BE2C (cell line): ENCODE results near the gene CORO2A.
A peak's percentile ranks its signal among the peaks of the same experiment; 100 is the strongest.
"Not testable (repeated sequence)": the region's sequence is repeated elsewhere in the genome, so short reads cannot be mapped to it uniquely, and the experiment has no call there.

Source experiments
- DNase-seq: peaks from one replicate; pipeline ENCODE4 v3.0.0-alpha.2; 2020
- H3K27me3 ChIP-seq: fragments of 250-450 bp; sonication (Bioruptor Pico); 2 replicates; pipeline ENCODE4 v1.5.1; 2020; ENCODE audit warnings: mild to moderate bottlenecking
- H3K36me3 ChIP-seq: fragments of 250-450 bp; sonication (Bioruptor Pico); 2 replicates; pipeline ENCODE4 v1.5.1; 2020; ENCODE audit warnings: mild to moderate bottlenecking
- H3K4me1 ChIP-seq: fragments of 250-450 bp; sonication (Bioruptor Pico); 2 replicates; pipeline ENCODE4 v1.5.1; 2020
- H3K4me3 ChIP-seq: 2 replicates; pipeline ENCODE4 v1.5.1; 2011; ENCODE audit warnings: low read depth, low read length
- H3K9me3 ChIP-seq: fragments of 250-450 bp; sonication (Bioruptor Pico); 2 replicates; pipeline ENCODE4 v1.5.1; 2020
- CTCF ChIP-seq: IDR thresholded peaks from 2 replicates; pipeline ENCODE4 v1.5.1; 2012; ENCODE audit warnings: mild to moderate bottlenecking, low read depth, low read length

CORO2A gene

GRCh38 chr9:98129451-98129881 lies 63.0 kb downstream of the CORO2A start:
- H3K4me3 ChIP-seq = no peak overlapping the region
- H3K4me1 ChIP-seq = no peaks in the 10 kb centered on the region
- DNase-seq = no peak
- H3K9me3 ChIP-seq = no peaks in the 10 kb centered on the region
- H3K36me3 ChIP-seq = peaks cover 29% of the 10 kb centered on the region
- TF ChIP-seq CTCF = no peak
- no peaks in the 10 kb centered on the region for H3K27me3 ChIP-seq

- Histone ChIP-seq H3K4me1 (no peaks in the 10 kb centered on the region), H3K9me3 (no peaks in the 10 kb centered on the region), H3K4me3 (no peak overlapping the region), H3K27me3 (no peaks in the 10 kb centered on the region), H3K36me3 (peaks cover 25% of the 10 kb centered on the region)
- no peak for TF ChIP-seq CTCF
- DNase-seq = no peak
Measured at GRCh38 chr9:98128316-98128715, 64.1 kb downstream of the CORO2A start.

GRCh38 chr9:98127226-98127625 lies 65.2 kb downstream of the CORO2A start:
- no peak for DNase-seq
- TF ChIP-seq CTCF = no peak
- Histone ChIP-seq H3K27me3 (no peaks in the 10 kb centered on the region), H3K4me3 (no peak overlapping the region), H3K9me3 (no peaks in the 10 kb centered on the region), H3K4me1 (no peaks in the 10 kb centered on the region), H3K36me3 (peaks cover 18% of the 10 kb centered on the region)

GRCh38 chr9:98124637-98125426 lies 67.6 kb downstream of the CORO2A start:
- H3K27me3 ChIP-seq = no peaks in the 10 kb centered on the region
- TF ChIP-seq CTCF = no peak
- peaks cover 11% of the 10 kb centered on the region for H3K4me1 ChIP-seq
- H3K9me3 ChIP-seq = no peaks in the 10 kb centered on the region
- peaks cover 16% of the 10 kb centered on the region for H3K36me3 ChIP-seq
- no peak for DNase-seq
- H3K4me3 ChIP-seq = no peak overlapping the region

GRCh38 chr9:98124091-98124490 lies 68.3 kb downstream of the CORO2A start:
- H3K27me3 ChIP-seq, H3K9me3 ChIP-seq, H3K4me3 ChIP-seq, DNase-seq: not testable (repeated sequence)
- H3K36me3 ChIP-seq = peaks cover 16% of the 10 kb centered on the region
- peaks cover 11% of the 10 kb centered on the region for H3K4me1 ChIP-seq

GRCh38 chr9:98121058-98121457 lies 71.4 kb downstream of the CORO2A start:
- peaks cover 3% of the 10 kb centered on the region for H3K36me3 ChIP-seq
- no peaks in the 10 kb centered on the region for H3K27me3 ChIP-seq
- H3K4me1 ChIP-seq = peaks cover 11% of the 10 kb centered on the region
- H3K4me3 ChIP-seq = no peak overlapping the region
- peak; percentile 33 for DNase-seq
- peak; percentile 62 for TF ChIP-seq CTCF
- no peaks in the 10 kb centered on the region for H3K9me3 ChIP-seq
